H9 (cell line): Measurements from ENCODE around the gene YJU2. TPM values are rescaled to one million over a fixed set of nuclear protein-coding genes. Genes with fewer than 3 reads are reported as not detected.

Experiments used
- DNase-seq: peaks from one replicate; pipeline ENCODE4 v3.0.0-alpha.2; 2017
- H2AFZ ChIP-seq: one replicate; pipeline ENCODE4 v1.6.1; 2013; ENCODE audit warnings: mild to moderate bottlenecking, low read length, control low read depth, moderate library complexity
- H2AK5ac ChIP-seq: 2 replicates; pipeline ENCODE4 v1.6.1; 2013; ENCODE audit warnings: low read length, control low read depth, mixed read lengths; ENCODE audit not compliant: insufficient read length
- H2BK120ac ChIP-seq: one replicate; pipeline ENCODE4 v1.6.1; 2013; ENCODE audit warnings: low read depth, mild to moderate bottlenecking, low read length, control low read depth, inconsistent platforms; ENCODE audit not compliant: poor library complexity, severe bottlenecking
- H2BK12ac ChIP-seq: 2 replicates; pipeline ENCODE4 v1.6.1; 2013; ENCODE audit warnings: low read length, control low read depth, mixed read lengths, low read depth; ENCODE audit not compliant: insufficient read length
- H2BK15ac ChIP-seq: 2 replicates; pipeline ENCODE4 v1.6.1; 2013; ENCODE audit warnings: low read depth, low read length, control low read depth
- H2BK20ac ChIP-seq: one replicate; pipeline ENCODE4 v1.6.1; 2013; ENCODE audit warnings: low read depth, mild to moderate bottlenecking, low read length, control low read depth, inconsistent platforms; ENCODE audit not compliant: poor library complexity, severe bottlenecking
- H2BK5ac ChIP-seq: 2 replicates; pipeline ENCODE4 v1.6.1; 2013; ENCODE audit warnings: low read length, control low read depth, mixed read lengths; ENCODE audit not compliant: insufficient read length
- H3K14ac ChIP-seq: 2 replicates; pipeline ENCODE4 v1.6.1; 2013; ENCODE audit warnings: low read length, control low read depth; ENCODE audit not compliant: insufficient read depth
- H3K18ac ChIP-seq: 2 replicates; pipeline ENCODE4 v1.6.1; 2013; ENCODE audit warnings: low read depth, mild to moderate bottlenecking, mixed read lengths, low read length, control low read depth; ENCODE audit not compliant: insufficient read length
- H3K23ac ChIP-seq: 2 replicates; pipeline ENCODE4 v1.6.1; 2013; ENCODE audit warnings: low read length, control low read depth, mixed read lengths, low read depth; ENCODE audit not compliant: insufficient read length
- H3K23me2 ChIP-seq: 2 replicates; pipeline ENCODE4 v1.6.1; 2013; ENCODE audit warnings: low read depth, mild to moderate bottlenecking, mixed read lengths, low read length, control low read depth; ENCODE audit not compliant: insufficient read length, poor library complexity, severe bottlenecking
- H3K27ac ChIP-seq: 2 replicates; pipeline ENCODE4 v1.5.1; 2013; ENCODE audit warnings: low read length, control low read depth, mixed read lengths, low read depth; ENCODE audit not compliant: insufficient read length
- H3K27me3 ChIP-seq: 2 replicates; pipeline ENCODE4 v1.6.1; 2013; ENCODE audit warnings: low read length, control low read depth, inconsistent platforms; ENCODE audit not compliant: insufficient read depth
- H3K4ac ChIP-seq: 2 replicates; pipeline ENCODE4 v1.6.1; 2013; ENCODE audit warnings: low read depth, mild to moderate bottlenecking, control low read depth, inconsistent platforms, low read length, moderate library complexity
- H3K4me1 ChIP-seq: 2 replicates; pipeline ENCODE4 v1.6.1; 2013; ENCODE audit warnings: low read length, control low read depth, inconsistent platforms; ENCODE audit not compliant: insufficient read depth
- H3K4me2 ChIP-seq: 2 replicates; pipeline ENCODE4 v1.6.1; 2013; ENCODE audit warnings: low read length, control low read depth, mixed read lengths; ENCODE audit not compliant: insufficient read length, insufficient read depth
- H3K56ac ChIP-seq: 2 replicates; pipeline ENCODE4 v1.6.1; 2013; ENCODE audit warnings: low read depth, mild to moderate bottlenecking, mixed read lengths, low read length, control low read depth; ENCODE audit not compliant: insufficient read length
- H3K79me1 ChIP-seq: 2 replicates; pipeline ENCODE4 v1.6.1; 2013; ENCODE audit warnings: low read depth, mild to moderate bottlenecking, moderate library complexity, low read length, control low read depth, inconsistent platforms; ENCODE audit not compliant: insufficient read depth, poor library complexity, severe bottlenecking
- H3K79me2 ChIP-seq: 2 replicates; pipeline ENCODE4 v1.6.1; 2013; ENCODE audit warnings: low read length, control low read depth, inconsistent platforms; ENCODE audit not compliant: insufficient read depth
- H3K9ac ChIP-seq: 2 replicates; pipeline ENCODE4 v1.6.1; 2013; ENCODE audit warnings: low read length, control low read depth, mixed read lengths; ENCODE audit not compliant: insufficient read length; ENCODE audit errors: extremely low read depth
- H3K9me3 ChIP-seq: one replicate; pipeline ENCODE4 v1.6.1; 2013; ENCODE audit warnings: low read depth, low read length, inconsistent platforms; ENCODE audit not compliant: control insufficient read depth
- H3T11ph ChIP-seq: one replicate; pipeline ENCODE4 v1.6.1; 2013; ENCODE audit warnings: mild to moderate bottlenecking, low read length, control low read depth, inconsistent platforms
- H4K20me1 ChIP-seq: one replicate; pipeline ENCODE4 v1.6.1; 2013; ENCODE audit not compliant: control insufficient read depth, insufficient read length, insufficient read depth
- H4K5ac ChIP-seq: 2 replicates; pipeline ENCODE4 v1.6.1; 2013; ENCODE audit warnings: low read depth, mild to moderate bottlenecking, mixed read lengths, low read length, control low read depth; ENCODE audit not compliant: insufficient read length
- H4K8ac ChIP-seq: replicated peaks from 2 replicates; pipeline ENCODE4 v1.6.1; 2013; ENCODE audit warnings: low read length, control low read depth, mixed read lengths, low read depth; ENCODE audit not compliant: insufficient read length
- H4K91ac ChIP-seq: 2 replicates; pipeline ENCODE4 v1.6.1; 2013; ENCODE audit warnings: low read depth, mild to moderate bottlenecking, moderate library complexity, mixed read lengths, low read length, control low read depth; ENCODE audit not compliant: insufficient read length
- H3K27ac Mint-ChIP-seq, 3 experiments: 2 replicates in 2 of 3; 3 replicates in 1 of 3; pipeline ENCODE4 v1.8.0; 2020 to 2021; ENCODE audit warnings: mixed read lengths in 3 of 3, mild to moderate bottlenecking in 1 of 3, moderate library complexity in 1 of 3
- H3K27me3 Mint-ChIP-seq: 2 replicates; pipeline ENCODE4 v1.8.0; 2021; ENCODE audit warnings: low read depth, mild to moderate bottlenecking, moderate library complexity, mixed read lengths
- H3K36me3 Mint-ChIP-seq, 3 experiments: 2 replicates in 2 of 3; 3 replicates in 1 of 3; pipeline ENCODE4 v1.8.0; 2020 to 2021; ENCODE audit warnings: low read depth in 3 of 3, mixed read lengths in 3 of 3; ENCODE audit not compliant: insufficient read depth in 1 of 3
- H3K4me1 Mint-ChIP-seq, 2 experiments: 2 replicates each; pipeline ENCODE4 v1.8.0; 2020; ENCODE audit warnings: mixed read lengths in 2 of 2
- H3K4me3 Mint-ChIP-seq, 2 experiments: 2 replicates in 1 of 2; 3 replicates in 1 of 2; pipeline ENCODE4 v1.8.0; 2020 to 2021; ENCODE audit warnings: mild to moderate bottlenecking in 2 of 2, mixed read lengths in 2 of 2, moderate library complexity in 1 of 2
- H3K9me3 Mint-ChIP-seq, 2 experiments: 2 replicates in 1 of 2; 3 replicates in 1 of 2; pipeline ENCODE4 v1.8.0; 2020; ENCODE audit warnings: mild to moderate bottlenecking in 2 of 2, mixed read lengths in 2 of 2, moderate library complexity in 1 of 2
- WGBS: extraction: QIAGEN DNeasy Blood & Tissue Kit; methylation state at CpG from one replicate; pipeline ENCODE4 v1.1.7; 2013; ENCODE audit warnings: missing lambda C conversion rate, low lambda C conversion rate, mixed read lengths; ENCODE audit not compliant: insufficient read length; ENCODE audit errors: extremely low coverage; 5-methylcytosine and 5-hydroxymethylcytosine counted together
- total RNA-seq: library from RNA; stranded (reverse); gene quantifications from 2 replicates; pipeline ENCODE4 v1.2.1, GENCODE V29; 2021
- TF ChIP-seq, protein P1 (sequence below): fragments of 200-600 bp; sonication (generic); conservative IDR thresholded peaks from 3 replicates; pipeline ENCODE4 v1.8.0; 2021; ENCODE audit warnings: antibody characterized with exemption, mild to moderate bottlenecking

Gene YJU2
- total RNA-seq, 1 experiment from 2014 or later, result 31.0 TPM

DNA sequence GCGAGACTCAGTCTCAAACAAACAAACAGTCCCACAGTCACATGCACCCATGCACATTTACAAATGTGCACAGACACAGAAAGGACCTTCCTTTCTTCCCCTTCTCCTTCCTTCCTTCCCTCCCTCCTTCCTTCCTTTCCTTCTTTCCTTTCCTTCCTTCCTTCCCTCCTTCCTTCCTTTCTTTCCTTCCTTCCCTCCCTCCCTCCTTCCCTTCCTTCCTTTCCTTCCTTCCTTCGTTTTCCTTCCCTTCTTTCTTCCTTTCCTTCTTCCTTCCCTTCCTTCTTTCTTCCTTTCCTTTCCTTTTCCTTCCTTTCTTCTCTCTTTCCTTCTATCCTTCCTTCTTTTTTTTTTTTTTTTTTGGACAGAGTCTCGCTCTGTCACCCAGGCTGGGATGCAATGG, 33.8 kb upstream of the YJU2 start:
- no peaks in the 10 kb centered on the region for H3K23me2 ChIP-seq
- H2BK120ac ChIP-seq, result no peak overlapping the region
- no peak overlapping the region for H3K9ac ChIP-seq
- no peak overlapping the region for H2BK12ac ChIP-seq
- H3K27ac ChIP-seq, result no peak overlapping the region
- H2AK5ac ChIP-seq, result no peak overlapping the region
- H4K20me1 ChIP-seq, result no peaks in the 10 kb centered on the region
- no peak overlapping the region for H4K8ac ChIP-seq
- no peak overlapping the region for H3K14ac ChIP-seq
- H3K79me1 ChIP-seq, result no peaks in the 10 kb centered on the region
- Mint-ChIP-seq H3K4me1 (peaks cover 4 to 8% of the 10 kb centered on the region in 2 experiments), H3K4me3 (no peak overlapping the region), H3K36me3 (peaks cover 0 to 10% (median 9%) of the 10 kb centered on the region in 3 experiments; a peak in 4 of 7 replicates), H3K9me3 (peaks cover 0 to 8% of the 10 kb centered on the region in 2 experiments; a peak in 2 of 5 replicates), H3K27me3 (peaks cover 14% of the 10 kb centered on the region), H3K27ac (no peak overlapping the region)
- no peak overlapping the region for H3K18ac ChIP-seq
- no peaks in the 10 kb centered on the region for H3K9me3 ChIP-seq
- H3K56ac ChIP-seq, result no peak overlapping the region
- no peak overlapping the region for H3K4ac ChIP-seq
- DNase-seq, result no peak
- TF ChIP-seq, protein P1, sequence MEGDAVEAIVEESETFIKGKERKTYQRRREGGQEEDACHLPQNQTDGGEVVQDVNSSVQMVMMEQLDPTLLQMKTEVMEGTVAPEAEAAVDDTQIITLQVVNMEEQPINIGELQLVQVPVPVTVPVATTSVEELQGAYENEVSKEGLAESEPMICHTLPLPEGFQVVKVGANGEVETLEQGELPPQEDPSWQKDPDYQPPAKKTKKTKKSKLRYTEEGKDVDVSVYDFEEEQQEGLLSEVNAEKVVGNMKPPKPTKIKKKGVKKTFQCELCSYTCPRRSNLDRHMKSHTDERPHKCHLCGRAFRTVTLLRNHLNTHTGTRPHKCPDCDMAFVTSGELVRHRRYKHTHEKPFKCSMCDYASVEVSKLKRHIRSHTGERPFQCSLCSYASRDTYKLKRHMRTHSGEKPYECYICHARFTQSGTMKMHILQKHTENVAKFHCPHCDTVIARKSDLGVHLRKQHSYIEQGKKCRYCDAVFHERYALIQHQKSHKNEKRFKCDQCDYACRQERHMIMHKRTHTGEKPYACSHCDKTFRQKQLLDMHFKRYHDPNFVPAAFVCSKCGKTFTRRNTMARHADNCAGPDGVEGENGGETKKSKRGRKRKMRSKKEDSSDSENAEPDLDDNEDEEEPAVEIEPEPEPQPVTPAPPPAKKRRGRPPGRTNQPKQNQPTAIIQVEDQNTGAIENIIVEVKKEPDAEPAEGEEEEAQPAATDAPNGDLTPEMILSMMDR, result no peak
- H4K5ac ChIP-seq, result no peak overlapping the region
- H4K91ac ChIP-seq, result no peak overlapping the region
- H2BK15ac ChIP-seq, result no peak overlapping the region
- no peaks in the 10 kb centered on the region for H3K79me2 ChIP-seq
- H2BK20ac ChIP-seq, result no peak overlapping the region
- WGBS, result no CpG with 5 or more reads among the region's 3 CpGs
- H3K23ac ChIP-seq, result no peak overlapping the region
- H3K27me3 ChIP-seq, result no peaks in the 10 kb centered on the region
- no peaks in the 10 kb centered on the region for H3K4me1 ChIP-seq
- no peak overlapping the region for H3T11ph ChIP-seq
- H3K4me2 ChIP-seq, result no peak overlapping the region
- H2AFZ ChIP-seq, result no peak overlapping the region
- no peak overlapping the region for H2BK5ac ChIP-seq
